ENCODE results near the gene SMARCD3.

The SMARCD3 gene

GRCh38 chr7:151212626-151213025 lies 35.9 kb downstream of the SMARCD3 start:
- H3K4me3 ChIP-seq (ENCODE audit: low read depth, low read length), result no peak overlapping the region
- TF ChIP-seq CTCF (IDR thresholded peaks at IDR 0.05; ENCODE audit: low read depth, low read length), result no peak

- no peak overlapping the region for H3K4me3 ChIP-seq (ENCODE audit: low read depth, low read length)
- TF ChIP-seq CTCF (IDR thresholded peaks at IDR 0.05; ENCODE audit: low read depth, low read length), result no peak
Observed at GRCh38 chr7:151211155-151211772, 37.2 kb downstream of the SMARCD3 start.

GRCh38 chr7:151210087-151210854 lies 38.2 kb downstream of the SMARCD3 start, which contains the start of gene H2BK1:
Gene H2BK1, minus strand, starts transcription at chr7:151210488. Its CDS starts 170 bp downstream, at chr7:151210318.
- no peak for TF ChIP-seq CTCF (IDR thresholded peaks at IDR 0.05; ENCODE audit: low read depth, low read length)
- H3K4me3 ChIP-seq (ENCODE audit: low read depth, low read length), result no peak within 1 kb of the TSS

DNA sequence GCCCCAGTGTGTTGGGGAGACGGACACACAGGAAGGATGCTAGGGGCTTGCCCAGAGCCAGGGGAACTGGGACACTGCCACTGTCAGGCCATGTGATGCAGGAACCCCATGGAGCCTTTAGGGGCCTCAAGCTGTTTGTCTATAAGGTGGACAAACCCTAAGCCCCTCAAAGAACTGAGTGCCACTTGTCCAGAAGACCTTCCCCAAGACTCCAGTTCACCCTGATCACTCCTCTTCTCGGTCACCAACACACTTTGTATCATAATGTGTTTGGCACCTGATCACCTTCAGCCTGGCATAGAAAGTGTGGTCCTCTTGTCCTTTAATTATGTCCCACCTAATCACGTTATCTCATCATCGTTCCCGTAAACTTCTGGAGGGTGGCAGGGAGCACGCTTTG lies 38.9 kb downstream of the SMARCD3 start:
- no peak for TF ChIP-seq CTCF (IDR thresholded peaks at IDR 0.05; ENCODE audit: low read depth, low read length)
- H3K4me3 ChIP-seq (ENCODE audit: low read depth, low read length), result no peak overlapping the region

DNA sequence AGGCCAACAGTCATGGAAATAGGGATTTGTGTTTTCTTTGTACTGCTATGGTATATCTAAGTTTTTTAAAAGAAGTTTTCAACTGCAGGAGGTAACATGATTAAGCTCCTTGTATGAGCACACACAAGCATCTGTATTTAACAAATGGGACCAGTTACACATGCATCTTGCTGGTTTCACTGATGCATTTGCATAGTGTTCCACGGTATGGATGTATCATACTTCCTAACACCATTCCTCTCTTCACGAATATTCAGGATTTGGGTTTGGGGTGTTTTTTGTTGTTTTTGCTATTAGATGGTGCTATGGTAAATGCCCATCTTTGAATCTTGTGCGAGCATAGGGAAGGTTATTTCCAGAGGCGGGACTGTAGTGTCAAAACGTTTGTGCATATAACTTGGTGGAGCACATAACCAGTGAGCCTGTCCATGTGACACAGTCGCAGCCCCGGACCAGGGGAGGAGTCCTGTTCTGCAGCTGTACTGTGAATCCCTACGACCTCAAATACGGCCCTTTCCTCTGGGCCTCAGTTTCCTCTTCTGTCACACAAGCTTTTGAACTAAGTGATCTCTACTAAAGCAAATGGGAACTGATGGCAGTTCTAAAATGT lies 40.1 kb downstream of the SMARCD3 start:
- TF ChIP-seq CTCF (IDR thresholded peaks at IDR 0.05; ENCODE audit: low read depth, low read length), result no peak

GRCh38 chr7:151207804-151208203 lies 40.7 kb downstream of the SMARCD3 start:
- no peak for TF ChIP-seq CTCF (IDR thresholded peaks at IDR 0.05; ENCODE audit: low read depth, low read length)
- no peak overlapping the region for H3K4me3 ChIP-seq (ENCODE audit: low read depth, low read length)

More for the DNA sequence above, 40.1 kb downstream of the SMARCD3 start:
- H3K4me3 ChIP-seq (ENCODE audit: low read depth, low read length), result no peak overlapping the region

- TF ChIP-seq CTCF (IDR thresholded peaks at IDR 0.05; ENCODE audit: low read depth, low read length), result no peak
- H3K4me3 ChIP-seq (ENCODE audit: low read depth, low read length), result no peak overlapping the region
Observed at GRCh38 chr7:151207315-151207714, 41.2 kb downstream of the SMARCD3 start.
